GM19328 (cell line): ENCODE data around the gene PSMC2.

Experiments
- ATAC-seq: cut with Tn5 transposase; IDR thresholded peaks from one replicate; pipeline ENCODE4 v1.9.1; 2021; ENCODE audit warnings: mild to moderate bottlenecking, moderate library complexity; ENCODE audit not compliant: unreplicated experiment

Gene PSMC2

DNA sequence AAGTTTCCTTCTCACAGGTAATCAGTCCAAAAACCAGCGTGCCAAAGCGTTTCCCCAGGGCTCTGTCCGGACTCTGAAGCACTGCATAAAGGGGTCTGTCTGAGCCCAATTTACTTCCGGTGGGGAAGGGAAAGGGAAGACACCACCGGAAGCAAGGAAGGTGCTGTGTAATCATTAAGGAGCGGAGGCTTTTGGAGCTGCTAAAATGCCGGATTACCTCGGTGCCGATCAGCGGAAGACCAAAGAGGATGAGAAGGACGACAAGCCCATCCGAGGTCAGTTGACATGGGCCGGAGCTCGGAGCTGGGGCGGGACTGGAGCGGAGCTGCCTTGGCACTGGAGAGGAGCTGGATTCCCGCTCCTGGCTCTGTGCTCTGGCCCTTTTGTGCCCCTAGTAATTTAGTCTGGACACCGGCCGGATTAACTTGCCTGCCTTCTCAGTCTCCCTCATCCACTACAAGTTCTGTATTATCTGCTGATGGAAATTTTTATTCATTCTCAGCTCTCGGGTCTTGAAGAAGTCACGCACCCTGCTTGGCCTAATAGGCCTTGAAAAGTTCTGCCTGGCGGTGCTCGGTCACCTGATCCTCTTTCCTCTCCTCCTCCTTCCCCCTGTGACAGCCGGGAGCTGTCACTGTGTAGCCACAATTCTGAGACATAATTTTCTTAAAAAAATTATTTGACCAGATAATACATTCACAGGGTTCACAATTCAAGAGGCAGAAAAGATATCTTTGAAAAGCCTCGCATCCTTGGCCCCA, at the start of gene PSMC2:
Gene PSMC2 (plus strand): TSS at position 137 of the 761 bp plus-strand sequence. CDS start 69 bp downstream, at position 206.
- ATAC-seq = peak; percentile 54

DNA sequence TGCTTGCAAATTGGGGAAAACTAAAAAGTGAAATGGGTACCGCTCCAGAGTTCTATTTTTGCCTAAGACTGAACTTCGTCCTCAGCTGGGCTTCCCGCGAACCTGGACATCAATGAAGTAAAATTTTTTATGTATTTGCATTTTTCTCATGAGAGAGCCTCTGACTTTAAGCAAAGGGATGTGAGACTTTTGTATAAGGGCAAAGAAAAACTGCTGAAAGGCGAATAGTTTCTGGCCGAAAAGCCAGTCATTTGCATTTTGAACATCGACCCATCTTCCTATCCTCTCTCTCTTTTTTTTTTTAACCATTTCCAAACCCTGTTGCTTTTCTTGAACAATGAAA, 49.6 kb upstream of the PSMC2 start:
- no peak for ATAC-seq

GRCh38 chr7:103299660-103300059, 47.8 kb upstream of the PSMC2 start:
- ATAC-seq = no peak

DNA sequence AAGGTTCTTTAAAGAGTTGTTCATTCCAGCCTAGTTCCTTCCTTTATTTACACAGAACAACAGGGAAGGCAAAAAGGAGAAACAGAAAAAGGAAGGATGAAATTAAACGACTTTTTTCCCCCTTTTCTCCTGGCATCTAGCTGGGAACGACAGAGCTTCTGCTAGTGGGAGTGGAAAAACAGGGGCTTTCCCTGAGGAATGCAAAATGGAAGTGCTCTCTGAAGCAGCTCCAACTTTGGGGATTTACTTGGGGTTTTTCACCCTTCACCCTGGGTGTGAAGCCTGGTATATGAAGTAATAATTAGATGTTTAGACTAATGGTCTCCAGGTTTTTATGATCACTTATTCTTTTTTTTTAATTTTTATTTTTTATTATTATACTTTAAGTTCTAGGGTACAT, 46.0 kb upstream of the PSMC2 start:
- ATAC-seq = no peak

DNA sequence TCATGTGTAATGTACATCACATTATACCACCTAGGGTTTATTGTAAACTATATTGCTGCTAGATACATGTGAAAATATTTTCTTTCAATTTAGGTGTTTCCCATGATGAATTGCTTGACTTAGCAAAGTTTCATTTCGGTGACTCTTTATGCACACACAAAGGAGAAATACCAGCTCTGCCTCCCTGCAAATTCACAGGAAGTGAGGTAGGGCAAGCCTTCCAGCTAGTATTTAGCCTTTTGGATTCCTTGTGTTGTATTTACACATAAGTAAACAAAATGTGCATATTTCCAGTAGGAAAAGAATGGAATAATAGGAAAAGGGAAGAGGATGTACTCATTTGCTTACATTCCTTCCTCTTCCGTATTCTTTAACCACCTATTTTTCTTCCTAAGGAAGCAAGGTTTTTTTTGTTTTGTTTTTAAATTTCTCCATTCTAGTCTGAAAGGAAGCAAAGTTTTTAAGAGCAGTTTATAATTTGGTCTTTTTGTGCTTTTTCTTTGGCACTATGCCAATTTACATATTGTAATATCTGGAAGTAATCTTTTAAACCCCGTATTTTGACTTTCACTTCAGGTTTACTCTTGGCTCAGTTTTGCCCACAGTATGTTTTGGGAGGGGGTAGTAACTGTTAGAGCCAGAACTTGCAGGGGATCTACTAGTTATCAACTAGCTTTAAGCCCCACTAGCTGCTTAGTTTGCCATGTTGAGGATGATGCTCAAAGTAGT, 39.8 kb upstream of the PSMC2 start:
- no peak for ATAC-seq

DNA sequence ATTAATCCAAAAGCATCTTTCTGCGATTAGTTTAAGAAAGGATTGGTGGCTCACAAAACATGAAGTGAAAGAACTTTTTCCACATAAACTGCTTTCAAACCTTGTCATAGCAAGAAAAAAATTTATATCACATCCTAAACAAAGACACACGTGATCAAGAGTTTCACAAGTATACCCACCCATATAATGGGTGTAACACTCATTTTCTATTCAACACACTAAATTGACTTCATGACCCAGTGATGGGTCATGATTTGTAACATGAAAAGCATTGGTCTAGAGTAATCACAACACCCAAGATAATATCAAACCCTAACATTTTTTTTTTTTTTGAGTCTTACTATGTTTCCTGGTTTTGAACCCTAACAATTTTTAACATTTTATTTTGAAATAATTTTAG, 32.6 kb upstream of the PSMC2 start:
- no peak for ATAC-seq

DNA sequence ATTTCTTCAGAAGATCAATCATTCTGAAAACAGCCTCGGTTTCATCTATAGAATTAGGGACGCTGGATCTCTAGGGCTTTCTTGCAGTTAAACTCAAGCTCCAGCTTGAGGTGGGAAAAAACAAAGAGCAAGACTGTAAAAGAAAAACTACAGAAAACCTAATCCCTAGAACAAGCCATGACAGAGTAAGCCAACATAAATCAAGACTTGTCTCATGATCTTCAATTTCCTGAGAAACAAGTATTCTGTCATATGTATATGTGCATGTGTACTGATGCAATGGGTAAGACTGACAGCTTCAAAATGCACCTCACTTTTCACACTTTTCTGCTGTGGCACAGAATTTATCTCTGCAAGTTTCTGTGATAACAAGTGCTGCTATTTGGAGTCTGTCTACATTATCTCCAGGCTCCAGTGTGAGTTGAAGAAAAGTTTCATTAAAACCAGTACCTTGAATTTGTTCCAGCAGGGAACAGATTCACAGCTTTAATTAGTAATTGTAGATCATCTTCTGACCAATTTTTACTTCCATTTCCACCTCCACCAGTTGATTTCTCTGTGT, 31.0 kb upstream of the PSMC2 start:
- ATAC-seq = no peak

GRCh38 chr7:103317009-103317408, 30.4 kb upstream of the PSMC2 start:
- ATAC-seq = no peak

DNA sequence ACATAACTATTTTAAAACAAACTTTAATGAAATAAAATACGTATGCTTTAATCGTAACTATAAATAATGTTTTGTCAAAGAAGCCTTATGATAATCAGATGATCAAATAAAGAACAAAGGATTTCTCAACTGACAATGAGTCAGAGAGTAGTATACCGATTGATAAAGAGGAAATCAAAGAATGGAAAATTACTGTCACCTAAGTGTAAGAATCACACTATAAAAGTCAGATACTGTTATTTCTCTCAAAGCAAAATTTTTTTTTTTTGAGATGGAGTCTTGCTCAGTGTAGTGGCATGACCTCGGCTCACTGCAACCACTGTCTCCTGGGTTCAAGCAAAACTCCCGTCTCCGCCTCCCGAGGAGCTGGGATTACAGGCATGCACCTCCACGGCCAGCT, 21.7 kb upstream of the PSMC2 start:
- ATAC-seq = no peak

DNA sequence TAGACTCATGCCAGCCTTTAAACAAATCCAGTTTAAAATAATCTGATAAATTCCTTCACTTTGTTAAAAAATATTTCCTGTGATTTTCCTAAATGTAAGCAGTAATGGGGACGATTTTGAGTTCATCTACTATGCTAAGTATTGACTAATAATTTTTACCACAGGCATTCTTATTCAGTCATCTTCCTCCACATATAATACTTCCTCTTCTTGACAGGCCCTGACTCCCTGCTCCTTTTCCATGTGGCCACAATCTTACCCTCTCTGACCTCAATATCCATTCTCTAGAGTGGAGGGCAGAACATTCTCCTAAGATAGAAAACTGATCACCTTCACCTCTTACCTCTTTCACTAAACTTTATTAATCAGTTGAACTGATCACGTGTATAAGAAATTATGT, 10.7 kb upstream of the PSMC2 start:
- no peak for ATAC-seq

DNA sequence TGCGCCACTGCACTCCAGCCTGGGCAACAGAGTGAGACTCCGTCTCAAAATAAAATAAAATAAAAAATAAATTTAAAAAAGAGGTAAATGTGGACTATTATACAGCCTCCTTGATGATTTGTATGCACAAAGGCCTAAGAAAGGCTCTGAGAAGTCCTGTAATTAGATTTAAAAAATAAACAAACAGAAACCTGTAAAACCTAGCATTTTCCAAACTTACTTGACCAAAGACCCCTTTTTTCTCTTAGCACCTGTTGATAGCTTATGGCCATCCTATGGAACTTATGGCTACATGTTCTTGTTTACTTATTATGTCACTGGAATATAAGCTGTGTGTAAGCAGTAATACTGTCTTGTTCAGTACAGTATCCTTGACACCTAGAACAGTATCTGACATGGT, 8.6 kb upstream of the PSMC2 start:
- no peak for ATAC-seq

- ATAC-seq = no peak
Measured at GRCh38 chr7:103341466-103341865, 6.0 kb upstream of the PSMC2 start.

GRCh38 chr7:103343332-103343731, 4.1 kb upstream of the PSMC2 start:
- ATAC-seq = no peak

- ATAC-seq = no peak
Measured at GRCh38 chr7:103343758-103344452, 3.5 kb upstream of the PSMC2 start.

DNA sequence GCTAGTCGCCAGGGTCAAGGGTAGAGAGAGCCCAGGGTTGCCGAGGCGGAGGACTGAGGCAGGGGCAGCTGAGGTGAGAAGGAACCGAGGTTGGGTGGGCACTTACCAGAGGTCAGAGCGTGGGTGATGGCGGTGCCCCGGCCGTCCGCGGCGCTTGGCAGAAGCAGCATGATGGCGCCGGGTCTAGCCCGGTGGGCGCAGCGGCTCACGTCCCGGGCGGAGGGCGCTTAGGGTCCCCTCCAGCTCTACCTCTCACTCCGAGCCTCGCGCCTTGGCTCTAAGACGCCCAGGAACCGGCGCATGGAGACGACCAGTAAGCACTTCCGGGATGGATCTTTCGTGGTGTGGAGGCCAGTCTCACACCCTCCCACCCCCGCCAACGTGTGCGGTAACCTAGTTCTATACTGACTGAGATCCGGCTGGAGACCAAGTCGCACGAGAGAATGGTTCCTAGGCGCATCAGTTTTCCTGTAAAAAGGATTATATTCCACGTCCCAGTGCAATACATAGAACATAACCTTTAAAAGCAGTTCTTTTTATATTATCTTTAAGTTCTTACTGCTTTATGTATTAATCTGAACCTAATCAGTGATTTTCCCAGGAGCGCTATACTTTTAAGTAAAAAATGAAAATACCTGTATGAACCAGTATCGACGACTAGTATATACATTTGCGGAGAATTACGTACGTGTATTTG, 2.8 kb upstream of the PSMC2 start, which contains the start of gene DNAJC2:
Gene DNAJC2 (minus strand): TSS at position 315 of the 697 bp plus-strand sequence. CDS start 145 bp downstream, at position 170.
- ATAC-seq = peak; percentile 77

DNA sequence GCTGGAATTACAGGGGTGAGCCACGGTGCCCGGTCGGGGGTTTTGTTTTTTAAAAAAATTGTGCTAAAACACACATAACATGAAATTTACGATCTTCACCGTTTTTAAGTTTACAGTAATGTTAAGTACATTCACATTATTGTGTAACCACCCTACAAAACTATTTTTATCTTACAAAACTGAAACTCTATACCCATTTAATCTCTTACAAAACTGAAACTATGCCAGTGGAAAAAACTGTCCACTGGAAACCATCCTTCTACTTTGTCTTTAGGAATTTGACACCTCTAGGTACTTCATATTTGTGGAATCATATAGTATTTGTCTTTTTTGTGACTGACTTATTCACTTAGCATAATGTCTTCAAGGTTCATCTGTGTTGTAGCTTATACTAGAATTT, 1.0 kb upstream of the PSMC2 start:
- ATAC-seq = no peak

DNA sequence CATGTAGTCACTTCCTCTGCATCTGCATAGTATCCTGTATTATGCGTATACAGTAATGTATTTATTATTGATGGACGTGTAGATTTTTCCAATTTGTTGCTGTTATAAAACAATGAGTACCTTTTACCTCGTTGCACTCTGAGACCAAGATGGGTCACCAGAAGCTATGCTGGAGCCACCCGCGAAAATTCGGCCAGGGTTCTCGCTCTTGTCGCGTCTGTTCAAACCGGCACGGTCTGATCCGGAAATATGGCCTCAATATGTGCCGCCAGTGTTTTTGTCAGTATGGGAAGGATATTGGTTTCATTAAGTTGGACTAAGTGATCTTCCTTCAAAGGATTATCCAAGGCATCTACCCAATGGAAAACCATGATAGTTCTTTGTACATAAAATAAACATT, 1.0 kb downstream of the PSMC2 start:
- ATAC-seq = no peak

DNA sequence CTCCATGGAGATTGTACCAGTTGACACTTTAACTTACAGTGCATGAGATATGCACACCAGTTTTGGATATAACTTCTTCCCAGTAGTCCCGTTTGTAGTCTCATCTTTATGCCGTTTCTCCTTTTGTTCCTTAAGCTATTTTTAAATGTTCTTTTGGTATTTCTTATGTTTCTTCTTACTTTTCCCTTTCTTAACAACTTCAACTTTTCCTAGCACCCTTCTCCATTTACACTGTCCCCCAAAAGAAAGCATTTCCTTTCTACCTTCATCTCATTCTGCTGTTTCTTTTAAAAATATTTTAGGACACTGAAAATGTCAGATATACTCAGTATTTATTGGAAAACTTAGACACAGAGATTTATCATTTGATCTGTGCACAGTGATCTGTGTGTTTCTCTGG, 1.5 kb downstream of the PSMC2 start:
- no peak for ATAC-seq

GRCh38 chr7:103349805-103350204, 2.4 kb downstream of the PSMC2 start:
- ATAC-seq = no peak

- ATAC-seq = no peak
Measured at GRCh38 chr7:103369432-103369831, 22.0 kb downstream of the PSMC2 start.
